Activated naive CD4-positive, alpha-beta T cell treated with anti-CD3 and anti-CD28 coated beads, Interleukin-2, amount 50 U/mL, for 24 hours (primary cell): ENCODE results near the gene MAML1.
"Not testable (repeated sequence)": the region's sequence is repeated elsewhere in the genome, so short reads cannot be mapped to it uniquely, and the experiment has no call there.

Source experiments
- H3K27ac Mint-ChIP-seq: one replicate; pipeline ENCODE4 v1.8.0; 2021; ENCODE audit warnings: mild to moderate bottlenecking, mixed read lengths
- H3K27me3 Mint-ChIP-seq: one replicate; pipeline ENCODE4 v1.8.0; 2021; ENCODE audit warnings: mixed read lengths
- H3K36me3 Mint-ChIP-seq: one replicate; pipeline ENCODE4 v1.8.0; 2021; ENCODE audit warnings: mixed read lengths
- H3K4me1 Mint-ChIP-seq: one replicate; pipeline ENCODE4 v1.8.0; 2021; ENCODE audit warnings: mixed read lengths
- H3K4me3 Mint-ChIP-seq: one replicate; pipeline ENCODE4 v1.8.0; 2021; ENCODE audit warnings: mild to moderate bottlenecking, mixed read lengths
- H3K9me3 Mint-ChIP-seq: one replicate; pipeline ENCODE4 v1.8.0; 2021; ENCODE audit warnings: mixed read lengths

MAML1 gene

DNA sequence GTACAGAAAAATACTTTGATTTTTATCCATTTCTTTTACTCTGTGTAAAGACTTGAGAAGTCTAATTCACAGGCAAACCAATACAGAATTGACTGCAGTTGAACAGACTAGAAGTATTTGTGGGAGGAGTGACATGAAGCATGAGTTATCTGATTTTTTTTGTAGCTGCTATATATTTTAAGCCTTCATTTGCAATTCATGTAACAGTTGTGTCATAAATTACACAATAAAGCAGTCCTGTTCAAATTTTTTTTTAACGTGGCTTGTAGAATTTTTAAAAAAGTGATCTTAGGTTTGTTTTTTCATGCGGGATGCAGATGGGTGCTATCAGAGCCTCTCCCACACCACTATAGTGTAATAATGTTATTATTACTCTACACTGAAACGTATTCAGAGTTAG is 2.9 kb upstream of the MAML1 start:
- no peaks in the 10 kb centered on the region for H3K9me3 Mint-ChIP-seq
- peak overlapping the region; percentile 17 for H3K27ac Mint-ChIP-seq
- H3K27me3 Mint-ChIP-seq: no peaks in the 10 kb centered on the region
- peaks cover 10% of the 10 kb centered on the region for H3K36me3 Mint-ChIP-seq
- H3K4me1 Mint-ChIP-seq: peaks cover 20% of the 10 kb centered on the region
- no peak overlapping the region for H3K4me3 Mint-ChIP-seq

GRCh38 chr5:179730356-179730755 is 2.3 kb upstream of the MAML1 start:
- peaks cover 22% of the 10 kb centered on the region for H3K4me1 Mint-ChIP-seq
- no peaks in the 10 kb centered on the region for H3K9me3 Mint-ChIP-seq
- H3K4me3 Mint-ChIP-seq: no peak overlapping the region
- no peaks in the 10 kb centered on the region for H3K27me3 Mint-ChIP-seq
- H3K27ac Mint-ChIP-seq: peak overlapping the region; percentile 21
- peaks cover 10% of the 10 kb centered on the region for H3K36me3 Mint-ChIP-seq

DNA sequence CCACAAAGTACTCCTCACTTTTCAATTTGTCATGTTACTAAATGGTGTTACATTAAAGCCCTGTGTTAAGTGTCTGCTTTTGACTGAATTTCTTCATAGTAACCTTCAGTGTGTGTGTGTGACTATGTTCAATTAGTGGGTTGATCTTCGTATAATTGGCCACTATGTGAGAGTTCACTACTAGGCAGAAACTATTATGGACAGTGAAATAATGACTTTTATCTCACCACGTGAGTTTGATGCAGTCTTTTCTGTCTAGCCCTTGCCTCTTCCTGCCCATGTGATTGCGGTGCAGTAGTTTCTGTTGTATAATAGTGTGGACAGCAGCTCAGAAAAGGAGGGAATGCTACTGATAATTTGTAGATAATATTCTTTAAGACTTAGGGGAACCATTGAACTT is 1.8 kb upstream of the MAML1 start:
- H3K9me3 Mint-ChIP-seq: no peaks in the 10 kb centered on the region
- H3K36me3 Mint-ChIP-seq: peaks cover 10% of the 10 kb centered on the region
- H3K27me3 Mint-ChIP-seq: no peaks in the 10 kb centered on the region
- H3K4me3 Mint-ChIP-seq: no peak overlapping the region
- peak overlapping the region; percentile 21 for H3K27ac Mint-ChIP-seq
- peaks cover 24% of the 10 kb centered on the region for H3K4me1 Mint-ChIP-seq

- Mint-ChIP-seq H3K9me3 (no peaks in the 10 kb centered on the region), H3K27me3 (no peaks in the 10 kb centered on the region), H3K4me1 (peaks cover 28% of the 10 kb centered on the region), H3K27ac (peak overlapping the region; percentile 97), H3K4me3 (peak overlapping the region; percentile 90), H3K36me3 (peaks cover 6% of the 10 kb centered on the region)
Observed at GRCh38 chr5:179731791-179732411, 721 bp upstream of the MAML1 start.

GRCh38 chr5:179732918-179733771 is 523 bp downstream of the MAML1 start:
- Mint-ChIP-seq H3K9me3 (no peaks in the 10 kb centered on the region), H3K27me3 (no peaks in the 10 kb centered on the region), H3K4me3 (peak overlapping the region; percentile 95), H3K36me3 (peaks cover 4% of the 10 kb centered on the region), H3K27ac (peak overlapping the region; percentile 97), H3K4me1 (peaks cover 40% of the 10 kb centered on the region)

DNA sequence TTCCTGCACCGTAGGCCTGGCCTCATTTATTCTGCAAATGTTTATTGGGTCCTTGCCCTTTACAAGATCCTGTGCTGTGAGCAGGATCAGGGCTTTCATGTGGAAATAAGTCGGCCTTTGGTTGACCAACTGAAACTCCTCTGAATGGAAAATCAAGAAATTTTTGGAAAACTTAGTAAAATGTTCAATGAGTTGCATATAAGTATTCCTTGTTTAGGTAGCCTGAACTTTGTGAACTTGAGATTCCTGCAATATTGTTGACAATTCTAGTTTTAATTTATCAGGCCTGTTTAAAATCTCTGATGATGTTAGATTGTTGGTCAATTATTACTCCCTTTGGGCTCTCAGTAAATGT is 1.1 kb downstream of the MAML1 start:
- Mint-ChIP-seq H3K4me1 (peaks cover 46% of the 10 kb centered on the region), H3K4me3 (peak overlapping the region; percentile 95)

DNA sequence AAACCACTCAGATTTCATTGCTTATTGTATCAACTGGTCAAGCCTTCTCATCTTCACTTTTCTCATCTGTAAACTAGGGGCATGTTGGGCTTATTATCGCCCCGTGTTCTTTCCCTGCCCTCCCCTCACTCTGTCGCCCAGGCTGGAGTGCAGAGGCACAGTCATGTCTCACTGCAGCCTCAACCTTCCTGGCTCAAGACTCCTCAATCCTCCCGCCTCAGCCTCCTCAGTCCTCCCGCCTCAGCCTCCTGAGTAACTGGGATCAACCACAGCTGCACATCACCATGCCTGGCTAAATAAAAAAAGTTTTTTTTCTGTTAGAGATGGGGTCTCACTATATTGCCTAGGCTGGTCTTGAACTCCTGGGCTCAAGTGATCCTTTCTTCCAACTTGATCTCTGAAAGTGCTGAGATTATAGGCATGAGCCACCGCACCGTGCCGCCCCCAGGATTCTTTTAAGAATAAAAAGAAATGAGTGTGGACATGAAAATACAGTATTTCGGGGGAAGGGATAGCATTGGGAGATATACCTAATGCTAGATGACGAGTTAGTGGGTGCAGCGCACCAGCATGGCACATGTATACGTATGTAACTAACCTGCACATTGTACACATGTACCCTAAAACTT is 2.0 kb downstream of the MAML1 start:
- no peaks in the 10 kb centered on the region for H3K27me3 Mint-ChIP-seq
- H3K4me1 Mint-ChIP-seq: peaks cover 53% of the 10 kb centered on the region
- peak overlapping the region; percentile 3 for H3K27ac Mint-ChIP-seq
- H3K4me3 Mint-ChIP-seq: peak overlapping the region; percentile 95
- no peaks in the 10 kb centered on the region for H3K9me3 Mint-ChIP-seq
- peaks cover 7% of the 10 kb centered on the region for H3K36me3 Mint-ChIP-seq

More for the DNA sequence above, 1.1 kb downstream of the MAML1 start:
- H3K9me3 Mint-ChIP-seq: no peaks in the 10 kb centered on the region
- peaks cover 7% of the 10 kb centered on the region for H3K36me3 Mint-ChIP-seq
- no peaks in the 10 kb centered on the region for H3K27me3 Mint-ChIP-seq
- H3K27ac Mint-ChIP-seq: peak overlapping the region; percentile 90

DNA sequence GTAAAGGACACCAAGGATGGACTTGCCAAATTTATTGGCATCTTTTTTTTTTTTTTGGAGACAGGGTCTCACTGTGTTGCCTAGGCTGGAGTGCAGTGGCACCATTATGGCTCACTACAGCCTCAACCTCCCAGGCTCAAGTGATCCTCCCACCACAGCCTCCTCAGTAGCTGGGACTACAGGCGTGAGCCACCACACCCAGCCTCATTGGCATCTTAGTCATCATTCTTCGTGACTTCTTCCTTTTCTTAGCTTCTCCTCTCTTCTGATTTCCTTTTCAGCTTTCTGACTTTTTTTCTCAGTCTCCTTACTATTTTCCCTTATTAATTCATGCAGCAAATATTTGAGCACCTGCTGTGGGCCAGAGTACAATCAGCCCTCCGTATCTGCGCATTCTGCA is 6.1 kb downstream of the MAML1 start:
- Mint-ChIP-seq H3K9me3 (no peaks in the 10 kb centered on the region), H3K27ac (peak overlapping the region; percentile 19), H3K27me3 (no peaks in the 10 kb centered on the region), H3K36me3 (peaks cover 9% of the 10 kb centered on the region), H3K4me3 (peak overlapping the region; percentile 15), H3K4me1 (peaks cover 57% of the 10 kb centered on the region)

GRCh38 chr5:179744106-179744505 is 11.5 kb downstream of the MAML1 start:
- not testable (repeated sequence) for H3K9me3 Mint-ChIP-seq, H3K27me3 Mint-ChIP-seq, H3K36me3 Mint-ChIP-seq, H3K27ac Mint-ChIP-seq, H3K4me3 Mint-ChIP-seq
- peaks cover 39% of the 10 kb centered on the region for H3K4me1 Mint-ChIP-seq

GRCh38 chr5:179746872-179747271 is 14.2 kb downstream of the MAML1 start:
- Mint-ChIP-seq H3K9me3 (no peaks in the 10 kb centered on the region), H3K27me3 (no peaks in the 10 kb centered on the region), H3K36me3 (peaks cover 8% of the 10 kb centered on the region), H3K4me1 (peaks cover 31% of the 10 kb centered on the region), H3K4me3 (no peak overlapping the region), H3K27ac (peak overlapping the region; percentile 20)

- Mint-ChIP-seq H3K4me3 (no peak overlapping the region), H3K36me3 (peaks cover 8% of the 10 kb centered on the region), H3K27me3 (no peaks in the 10 kb centered on the region), H3K4me1 (peaks cover 33% of the 10 kb centered on the region), H3K9me3 (no peaks in the 10 kb centered on the region), H3K27ac (no peak overlapping the region)
Observed at GRCh38 chr5:179747811-179748210, 15.2 kb downstream of the MAML1 start.

GRCh38 chr5:179749857-179750508 is 17.4 kb downstream of the MAML1 start:
- Mint-ChIP-seq H3K9me3 (no peaks in the 10 kb centered on the region), H3K4me1 (peaks cover 52% of the 10 kb centered on the region), H3K27ac (no peak overlapping the region)

GRCh38 chr5:179753971-179754370 is 21.3 kb downstream of the MAML1 start:
- H3K36me3 Mint-ChIP-seq: peaks cover 6% of the 10 kb centered on the region
- H3K4me1 Mint-ChIP-seq: peaks cover 51% of the 10 kb centered on the region
- H3K4me3 Mint-ChIP-seq: peak overlapping the region; percentile 15
- H3K27ac Mint-ChIP-seq: peak overlapping the region; percentile 70
- no peaks in the 10 kb centered on the region for H3K9me3 Mint-ChIP-seq
- H3K27me3 Mint-ChIP-seq: no peaks in the 10 kb centered on the region

More at GRCh38 chr5:179749857-179750508, 17.4 kb downstream of the MAML1 start:
- Mint-ChIP-seq H3K4me3 (no peak overlapping the region), H3K36me3 (peaks cover 11% of the 10 kb centered on the region), H3K27me3 (no peaks in the 10 kb centered on the region)

GRCh38 chr5:179755022-179755421 is 22.4 kb downstream of the MAML1 start:
- H3K9me3 Mint-ChIP-seq: no peaks in the 10 kb centered on the region
- no peaks in the 10 kb centered on the region for H3K27me3 Mint-ChIP-seq
- peak overlapping the region; percentile 81 for H3K27ac Mint-ChIP-seq
- peaks cover 57% of the 10 kb centered on the region for H3K4me1 Mint-ChIP-seq
- peaks cover 6% of the 10 kb centered on the region for H3K36me3 Mint-ChIP-seq
- H3K4me3 Mint-ChIP-seq: no peak overlapping the region

GRCh38 chr5:179758955-179759354 is 26.3 kb downstream of the MAML1 start:
- Mint-ChIP-seq H3K4me1 (peaks cover 74% of the 10 kb centered on the region), H3K9me3 (no peaks in the 10 kb centered on the region), H3K4me3 (no peak overlapping the region), H3K27ac (peak overlapping the region; percentile 79), H3K36me3 (no peaks in the 10 kb centered on the region), H3K27me3 (no peaks in the 10 kb centered on the region)
